ENCODE measurements around the gene SNF8.
"Not testable (repeated sequence)": the region's sequence is repeated elsewhere in the genome, so short reads cannot be mapped to it uniquely, and the experiment has no call there.

Gene SNF8
- 34.6 to 86.4 (median 45.7) reads per million in 17 experiments for total RNA-seq

DNA sequence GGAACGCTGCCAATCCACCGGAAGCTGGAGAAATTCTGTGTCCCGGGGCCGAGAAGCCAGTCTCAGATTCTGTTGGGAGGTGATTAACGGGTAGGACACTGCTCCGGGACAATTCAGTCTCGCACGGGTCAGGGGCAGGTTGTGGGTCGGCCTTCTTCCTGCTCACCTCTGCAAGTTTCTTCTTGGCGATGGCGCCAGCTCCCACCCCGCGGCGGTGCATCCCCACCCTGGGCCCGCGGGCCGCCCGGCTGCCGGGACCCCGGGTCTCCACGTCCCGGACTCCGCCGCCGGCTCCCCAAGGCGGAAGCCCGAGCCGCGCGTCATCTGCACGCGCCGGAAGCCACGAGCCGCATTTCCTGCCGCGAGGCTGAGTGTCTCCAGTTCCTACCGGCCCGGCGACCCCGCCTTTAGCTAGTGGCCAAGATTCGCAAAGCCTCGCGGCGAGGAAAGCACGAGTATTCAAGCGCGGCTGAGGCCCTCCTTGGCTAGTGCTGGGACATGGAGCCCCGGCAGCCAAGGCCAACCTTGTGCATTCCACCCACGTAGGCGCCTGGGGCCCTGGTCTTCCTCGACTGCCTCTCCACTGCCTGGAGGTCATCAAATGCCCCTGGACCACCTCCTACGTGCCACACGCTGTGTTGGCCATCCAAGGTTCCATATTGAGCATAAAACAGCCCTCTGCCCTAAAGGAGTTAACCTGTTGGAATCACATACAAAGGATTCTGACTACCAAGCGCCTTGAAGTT lies at the start of gene SNF8:
SNF8 (minus strand) TSS at position 328 of the 746 bp plus-strand sequence; CDS start at position 220, 108 bp downstream.
- DNase-seq: peak; percentile 95 to 97 (median 96)

DNA sequence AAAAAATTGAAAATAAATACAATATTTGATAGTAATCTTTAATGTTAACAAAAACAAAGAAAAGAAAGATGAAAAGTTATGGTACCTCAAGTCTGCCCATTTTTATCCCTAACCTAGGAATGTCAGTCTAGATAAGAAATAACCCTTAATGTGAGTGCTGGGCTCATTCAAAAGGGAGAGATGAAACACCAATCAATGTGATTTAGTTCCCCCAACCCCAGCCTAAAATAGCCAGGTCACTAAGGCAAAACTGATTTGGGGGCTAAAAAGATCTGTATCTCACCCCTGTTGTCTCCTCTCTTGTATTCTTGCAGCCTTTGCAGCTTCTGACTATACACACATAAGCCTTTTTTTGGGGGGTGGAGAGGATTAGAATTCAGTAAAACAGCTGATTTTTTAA lies 49.3 kb upstream of the SNF8 start:
- no peak for DNase-seq

DNA sequence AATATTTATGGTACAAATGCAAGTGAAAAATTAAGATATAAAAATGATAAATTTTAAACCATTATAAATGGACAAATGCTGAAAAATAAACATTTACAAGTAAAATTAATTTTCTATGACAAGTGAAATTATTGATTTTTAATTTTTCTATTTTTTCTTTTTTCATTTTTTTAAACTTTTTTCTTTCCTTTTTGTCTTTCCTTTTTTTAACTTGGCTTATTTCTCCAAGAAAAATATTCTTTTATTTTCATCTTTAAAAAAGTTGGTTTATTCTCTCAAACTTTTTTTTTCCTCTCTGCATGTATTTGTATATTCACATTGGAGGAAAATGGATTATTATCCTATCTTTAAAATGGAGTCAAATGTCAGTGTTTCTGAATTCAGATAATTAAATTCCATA lies 48.7 kb upstream of the SNF8 start:
- no peak for DNase-seq

- DNase-seq: no peak
Measured at GRCh38 chr17:48992444-48992843, 47.8 kb upstream of the SNF8 start.

GRCh38 chr17:48990882-48991357 lies 46.3 kb upstream of the SNF8 start:
- DNase-seq: no peak

GRCh38 chr17:48989100-48989499 lies 44.5 kb upstream of the SNF8 start:
- no peak for DNase-seq

DNA sequence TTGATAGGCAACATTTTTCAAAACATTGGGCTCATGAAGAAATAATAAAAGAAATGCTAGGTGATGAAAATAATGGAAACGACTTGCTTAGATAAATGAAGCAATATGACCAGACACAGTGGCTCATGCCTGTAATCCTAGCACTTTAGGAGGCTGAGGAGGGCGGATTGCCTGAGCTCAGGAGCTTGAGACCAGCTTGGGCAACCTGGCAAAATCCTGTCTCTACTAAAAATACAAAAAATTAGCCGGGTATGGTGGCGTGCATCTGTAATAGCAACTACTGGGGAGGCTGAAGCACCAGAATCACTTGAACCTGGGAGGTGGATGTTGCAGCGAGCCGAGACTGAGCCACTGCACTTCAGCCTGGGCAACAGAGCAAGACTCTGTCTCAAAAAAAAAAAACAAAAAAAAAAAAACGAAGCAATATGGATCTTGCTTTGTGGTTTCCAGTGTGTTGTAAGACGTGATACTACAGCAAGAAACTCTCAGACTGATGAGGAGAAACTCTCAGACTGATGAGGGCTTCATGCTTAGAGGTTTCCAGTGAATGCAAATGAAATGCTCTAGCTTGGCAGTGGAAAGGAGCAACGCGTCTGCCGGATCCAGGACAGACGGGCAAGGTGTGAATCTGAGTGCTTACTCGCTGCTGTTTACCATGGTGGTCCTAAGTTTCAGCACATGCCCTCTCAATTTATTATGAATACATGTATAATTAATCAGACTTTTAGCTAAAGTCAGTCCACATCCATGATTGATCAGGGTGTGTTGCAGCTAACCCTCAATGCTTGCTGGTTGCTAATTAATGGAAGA lies 41.0 kb upstream of the SNF8 start:
- no peak for DNase-seq

GRCh38 chr17:48981927-48982539 lies 37.4 kb upstream of the SNF8 start:
- no peak for DNase-seq

DNA sequence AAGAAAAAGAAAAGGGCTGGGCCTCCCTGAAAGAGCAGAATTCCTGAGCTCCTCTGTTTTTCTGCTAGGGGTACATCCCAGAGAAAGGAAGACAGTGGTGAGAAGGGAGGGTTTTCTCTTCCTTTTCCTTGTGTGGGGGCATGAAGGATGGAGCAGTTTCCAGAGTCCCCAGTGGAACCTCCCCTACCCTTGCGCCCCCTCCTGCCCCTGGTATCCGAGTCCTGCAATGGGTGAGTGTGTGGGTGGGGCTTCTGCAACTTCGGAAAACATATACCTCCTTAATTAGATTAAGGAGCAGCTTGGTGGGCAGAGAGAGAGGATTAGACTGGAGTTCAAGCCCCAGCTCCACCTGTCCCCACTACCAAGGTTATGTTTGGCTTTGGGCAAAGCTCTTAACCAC lies 29.2 kb upstream of the SNF8 start:
- no peak for DNase-seq

DNA sequence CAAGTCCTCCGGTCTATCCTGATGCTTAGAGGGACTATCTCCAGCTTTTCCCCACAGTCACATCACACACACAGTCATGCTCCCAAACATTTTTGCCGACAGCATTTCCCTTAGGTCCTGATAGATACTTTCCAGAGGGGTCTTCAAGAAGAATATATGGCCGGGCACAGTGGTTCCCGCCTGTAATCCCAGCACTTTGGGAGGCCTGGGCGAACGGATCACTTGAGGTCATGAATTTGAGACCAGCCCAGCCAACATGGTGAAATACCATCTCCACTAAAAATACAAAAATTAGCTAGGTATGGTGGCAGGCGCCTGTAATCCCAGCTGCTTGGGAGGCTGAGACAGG lies 28.1 kb upstream of the SNF8 start:
- no peak for DNase-seq

- DNase-seq: no peak
Measured at GRCh38 chr17:48970865-48971687, 26.4 kb upstream of the SNF8 start.

GRCh38 chr17:48970224-48970623 lies 25.6 kb upstream of the SNF8 start:
- DNase-seq: no peak

DNA sequence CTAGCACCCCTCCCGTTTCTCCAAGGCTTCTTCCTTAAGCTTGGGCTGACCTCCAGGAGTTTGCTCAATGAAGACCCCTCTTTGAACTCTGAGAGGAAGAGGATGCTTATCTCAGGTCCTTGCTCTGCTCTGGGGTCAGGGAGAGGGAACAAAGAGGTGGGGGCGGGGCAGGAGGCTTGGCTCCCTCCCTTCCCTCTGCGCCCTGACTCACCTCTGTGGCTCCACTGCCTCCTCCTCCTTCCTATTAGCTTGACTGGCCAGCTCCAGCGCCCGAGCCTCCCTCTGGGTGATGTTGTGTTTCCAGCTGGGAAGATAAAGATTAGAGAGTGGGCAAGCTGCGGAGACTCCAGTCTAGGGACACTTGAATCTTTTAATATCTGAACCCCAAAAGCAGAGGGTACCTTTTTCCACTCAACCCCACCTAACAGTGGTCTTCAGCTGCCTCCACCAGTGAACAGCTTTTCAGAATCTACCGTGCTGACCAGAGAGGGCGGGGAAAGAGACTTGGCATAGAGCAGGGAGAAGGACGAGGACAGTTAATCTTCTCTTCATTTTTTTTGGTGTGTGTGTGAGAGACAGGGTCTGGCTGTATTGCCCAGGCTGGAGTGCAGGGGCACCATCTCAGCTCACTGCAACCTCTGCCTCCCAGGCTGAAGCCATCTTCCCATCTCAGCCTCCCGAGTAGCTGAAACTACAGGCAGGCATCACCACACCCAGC lies 17.0 kb upstream of the SNF8 start:
- DNase-seq: peak in 1 of 4 experiments; percentile 17

DNA sequence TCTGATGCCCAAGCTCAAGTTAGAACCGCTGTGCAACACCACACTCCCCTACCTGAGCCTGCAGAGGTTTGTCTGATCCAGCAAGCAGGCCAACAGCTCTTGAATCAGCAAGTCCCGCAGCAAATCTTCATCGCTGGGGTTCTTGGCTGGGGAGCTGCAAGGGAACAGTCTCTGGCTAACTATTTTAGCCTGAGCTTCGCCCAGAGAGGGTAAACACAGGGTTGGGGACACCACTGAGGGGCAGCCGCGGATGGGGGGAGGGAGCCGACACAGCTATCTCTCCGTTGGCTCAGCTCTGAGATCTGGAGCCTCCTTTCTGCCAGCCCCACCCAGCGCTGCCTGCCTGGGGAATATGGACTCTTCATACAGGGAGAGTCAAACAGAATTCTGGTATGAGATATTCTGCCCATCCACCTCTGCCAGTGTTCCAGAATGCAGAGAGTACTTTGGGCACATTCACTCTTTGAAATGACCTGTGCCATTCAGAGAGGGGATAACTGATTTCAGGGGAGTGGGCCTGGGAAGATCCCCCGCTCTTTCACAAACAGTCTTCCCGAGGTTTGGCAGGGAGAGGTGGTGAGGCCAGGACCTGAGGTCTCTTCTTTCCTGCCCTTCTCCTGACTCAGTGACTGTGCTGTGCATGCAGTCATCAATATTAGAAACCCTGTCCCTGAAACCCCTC lies 16.3 kb upstream of the SNF8 start:
- no peak for DNase-seq

DNA sequence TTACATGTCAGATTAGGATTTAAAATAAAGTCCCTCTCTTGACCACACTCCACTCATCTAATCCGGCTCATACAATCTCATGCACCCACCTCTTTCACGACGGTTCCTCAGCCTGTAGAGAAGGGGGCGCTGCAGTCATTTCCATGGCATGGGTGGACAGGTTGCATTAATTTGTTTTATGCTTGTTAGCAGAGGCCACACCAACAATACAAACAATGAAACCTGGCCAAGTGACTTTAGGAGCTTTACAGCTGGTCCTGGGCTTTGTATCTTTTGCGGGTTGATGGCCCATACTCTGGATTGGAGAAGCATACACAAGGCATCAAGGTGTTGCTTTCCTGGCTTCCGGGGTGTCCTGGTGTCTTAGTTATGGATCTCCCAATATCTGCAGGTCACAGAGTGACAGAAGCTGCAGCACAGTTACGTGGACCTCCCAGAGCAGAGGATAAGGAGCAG lies 9.7 kb upstream of the SNF8 start:
- DNase-seq: peak in 1 of 4 experiments; percentile 13

- peak; percentile 37 to 70 (median 60) for DNase-seq
Measured at GRCh38 chr17:48952904-48953303, 8.3 kb upstream of the SNF8 start.

GRCh38 chr17:48951572-48951971 lies 6.9 kb upstream of the SNF8 start:
- no peak for DNase-seq

DNA sequence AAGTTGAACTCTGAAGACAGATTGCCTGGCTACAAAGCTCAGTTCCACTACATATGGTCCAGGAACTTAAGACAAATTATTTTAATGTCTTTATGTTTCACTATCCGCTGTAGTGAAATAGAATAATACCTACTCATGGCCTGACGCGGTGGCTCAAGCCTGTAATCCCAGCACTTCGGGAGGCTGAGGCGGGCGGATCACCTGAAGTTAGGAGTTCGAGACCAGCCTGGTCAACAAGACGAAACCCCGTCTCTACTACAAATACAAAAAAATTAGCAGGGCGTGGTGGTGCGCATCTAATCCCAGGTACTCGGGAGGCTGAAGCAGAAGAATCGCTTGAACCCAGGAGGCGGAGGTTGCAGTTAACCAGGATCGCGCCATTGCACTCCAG lies 614 bp upstream of the SNF8 start:
- not testable (repeated sequence) for DNase-seq

- peak in 2 of 4 experiments; percentile 8 to 17 for DNase-seq
Measured at GRCh38 chr17:48933035-48933434, 11.6 kb downstream of the SNF8 start.

- no peak for DNase-seq
Measured at GRCh38 chr17:48930435-48930873, 14.2 kb downstream of the SNF8 start.

DNA sequence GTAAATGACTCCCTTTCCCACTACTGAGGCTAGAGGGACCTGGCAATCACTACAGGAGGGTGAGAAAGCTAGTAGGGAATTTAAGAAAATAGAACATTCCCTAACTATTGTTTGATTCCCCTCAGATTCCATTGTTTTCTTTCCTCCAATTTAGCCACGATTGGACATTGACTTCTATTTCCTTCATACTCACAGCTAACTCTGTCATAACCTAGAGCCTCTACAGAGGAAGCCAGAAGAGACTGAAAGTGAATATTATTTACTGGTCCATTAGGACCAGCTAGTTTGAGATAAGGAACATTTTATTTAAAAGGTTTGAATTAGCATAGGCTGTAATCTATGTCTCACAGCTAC lies 14.9 kb downstream of the SNF8 start:
- DNase-seq: no peak

Measured in suppressor macrophage (primary cell).